CD14-positive monocyte (primary cell): ENCODE results near the gene RNF151. TPM values are rescaled to one million over a fixed set of nuclear protein-coding genes. Genes with fewer than 3 reads are reported as not detected.

ENCODE experiments used
- DNase-seq, 3 donors: peaks; one replicate each; pipeline ENCODE4 v3.0.0-alpha.2; 2011 to 2022
- H2AFZ ChIP-seq: 2 replicates; pipeline ENCODE4 v1.6.0; 2012; ENCODE audit warnings: mild to moderate bottlenecking, low read depth, low read length, inconsistent platforms; ENCODE audit not compliant: insufficient read depth, poor library complexity, severe bottlenecking
- H3K27ac ChIP-seq, 2 donors: 1 replicate in 1 of 2; 2 replicates in 1 of 2; pipeline ENCODE4 v1.5.1; 2012 to 2013; ENCODE audit warnings: low read length in 2 of 2, control low read depth in 1 of 2, inconsistent platforms in 1 of 2, low read depth in 1 of 2, mild to moderate bottlenecking in 1 of 2
- H3K27me3 ChIP-seq, 2 donors: one replicate each; pipeline versions ENCODE4 v1.6.0 to v1.6.1; 2011 to 2013; ENCODE audit warnings: low read length in 2 of 2; ENCODE audit not compliant: control insufficient read depth in 2 of 2, insufficient read depth in 2 of 2
- H3K36me3 ChIP-seq, 2 donors: replicated peaks in 1 of 2; 1 replicate in 1 of 2; 2 replicates in 1 of 2; pipeline versions ENCODE4 v1.5.1 to v1.6.1; 2012 to 2013; ENCODE audit warnings: low read length in 2 of 2, control low read depth in 1 of 2, inconsistent platforms in 1 of 2, mild to moderate bottlenecking in 1 of 2; ENCODE audit not compliant: insufficient read depth in 2 of 2, control insufficient read depth in 1 of 2
- H3K4me1 ChIP-seq, 2 donors: 1 replicate in 1 of 2; 2 replicates in 1 of 2; pipeline versions ENCODE4 v1.5.1 to v1.6.1; 2012 to 2013; ENCODE audit warnings: low read length in 2 of 2, control low read depth in 1 of 2, inconsistent platforms in 1 of 2, mild to moderate bottlenecking in 1 of 2, moderate library complexity in 1 of 2; ENCODE audit not compliant: insufficient read depth in 2 of 2, control insufficient read depth in 1 of 2
- H3K4me2 ChIP-seq: replicated peaks from 2 replicates; pipeline ENCODE3; 2012; ENCODE audit warnings: low read length, moderate library complexity, mild to moderate bottlenecking; ENCODE audit not compliant: poor library complexity, severe bottlenecking; ENCODE audit errors: extremely low read depth
- H3K4me3 ChIP-seq, 3 experiments: fragments of 200-600 bp in 1 of 3; sonication (generic) in 1 of 3; replicated peaks in 1 of 3; 1 replicate in 2 of 3; 2 replicates in 1 of 3; pipeline ENCODE4 v1.5.1; 2011 to 2013; ENCODE audit warnings: low read length in 3 of 3, mild to moderate bottlenecking in 3 of 3, control low read depth in 2 of 3, low read depth in 2 of 3, inconsistent platforms in 1 of 3, moderate library complexity in 1 of 3
- H3K79me2 ChIP-seq: 2 replicates; pipeline ENCODE4 v1.6.0; 2012; ENCODE audit warnings: mild to moderate bottlenecking, control low read depth, inconsistent platforms, low read length, moderate library complexity; ENCODE audit not compliant: insufficient read depth
- H3K9ac ChIP-seq: 2 replicates; pipeline ENCODE4 v1.6.0; 2017; ENCODE audit warnings: low read length, mild to moderate bottlenecking; ENCODE audit not compliant: insufficient read depth, poor library complexity, severe bottlenecking
- H3K9me3 ChIP-seq, 2 donors: replicated peaks in 1 of 2; 1 replicate in 1 of 2; 2 replicates in 1 of 2; pipeline versions ENCODE4 v1.5.1 to v1.6.1; 2012 to 2013; ENCODE audit warnings: low read length in 2 of 2, control low read depth in 1 of 2; ENCODE audit not compliant: control insufficient read depth in 1 of 2, insufficient read depth in 1 of 2
- H4K20me1 ChIP-seq: 2 replicates; pipeline ENCODE4 v1.6.0; 2012; ENCODE audit warnings: mild to moderate bottlenecking, low read length, control low read depth, moderate library complexity; ENCODE audit not compliant: insufficient read depth
- H3K27ac Mint-ChIP-seq, 7 donors: one replicate each; pipeline ENCODE4 v1.8.0; 2020; ENCODE audit warnings: mild to moderate bottlenecking in 7 of 7, mixed read lengths in 7 of 7, moderate library complexity in 6 of 7, inconsistent platforms in 2 of 7
- H3K27me3 Mint-ChIP-seq, 3 donors: one replicate each; pipeline ENCODE4 v1.8.0; 2021 to 2022; ENCODE audit warnings: low read depth in 3 of 3, mild to moderate bottlenecking in 3 of 3, mixed read lengths in 3 of 3, moderate library complexity in 3 of 3, inconsistent platforms in 1 of 3
- H3K36me3 Mint-ChIP-seq, 2 donors: one replicate each; pipeline ENCODE4 v1.8.0; 2020; ENCODE audit warnings: mixed read lengths in 2 of 2, inconsistent platforms in 1 of 2, mild to moderate bottlenecking in 1 of 2
- H3K4me1 Mint-ChIP-seq: one replicate; pipeline ENCODE4 v1.8.0; 2020; ENCODE audit warnings: mild to moderate bottlenecking, mixed read lengths
- H3K4me3 Mint-ChIP-seq, 2 donors: one replicate each; pipeline ENCODE4 v1.8.0; 2020; ENCODE audit warnings: mild to moderate bottlenecking in 2 of 2, mixed read lengths in 2 of 2, moderate library complexity in 1 of 2
- H3K9me3 Mint-ChIP-seq, 7 donors: one replicate each; pipeline ENCODE4 v1.8.0; 2020 to 2022; ENCODE audit warnings: mixed read lengths in 7 of 7, mild to moderate bottlenecking in 6 of 7, moderate library complexity in 6 of 7, inconsistent platforms in 2 of 7
- CTCF ChIP-seq: fragments of 200-600 bp; IDR thresholded peaks from one replicate; pipeline ENCODE4 v1.8.0; 2022; ENCODE audit warnings: antibody characterized with exemption, mild to moderate bottlenecking
- WGBS: methylation state at CpG from one replicate; pipeline ENCODE4 v1.1.5; 2013; ENCODE audit warnings: missing lambda C conversion rate; ENCODE audit not compliant: insufficient coverage; 5-methylcytosine and 5-hydroxymethylcytosine counted together
- intact Hi-C, 2 donors: fragments of 100-400 bp; cut with micrococcal nuclease; formaldehyde crosslinking; loops; one replicate each; pipeline versions ENCODE4 v1.15.0 to v1.15.1; 2023
- polyA plus RNA-seq, 3 donors: library from polyadenylated mRNA; depleted of rRNA in 1 of 3; unstranded in 2 of 3; stranded (reverse) in 1 of 3; fragments of 300-500 nt in 2 of 3; fragments of >200 nt in 1 of 3; fragmentation: Illumina TruSeq in 2 of 3; gene quantifications; 1 replicate in 2 of 3; 2 replicates in 1 of 3; pipeline ENCODE4 v1.2.3, GENCODE V29; 2012 to 2021

The RNF151 gene
- polyA plus RNA-seq, 3 donors = not detected

GRCh38 chr16:1940273-1941161, 26.1 kb upstream of the RNF151 start:
- Histone ChIP-seq H3K36me3 (peaks cover 36 to 48% of the 10 kb centered on the region in 2 donors), H3K79me2 (peaks cover 66% of the 10 kb centered on the region), H3K9ac (no peak overlapping the region), H4K20me1 (peaks cover 38% of the 10 kb centered on the region), H3K4me3 (peak overlapping the region in 1 of 3 experiments; percentile 99), H3K4me2 (peak overlapping the region; percentile 100), H3K9me3 (no peaks in the 10 kb centered on the region), H3K27ac (peak overlapping the region; percentile 83), H3K27me3 (no peaks in the 10 kb centered on the region), H3K4me1 (peaks cover 67 to 80% of the 10 kb centered on the region in 2 donors), H2AFZ (no peak overlapping the region)
- peak overlapping the region; percentile 31 to 91 for H3K4me3 Mint-ChIP-seq
- DNase-seq = no peak
- TF ChIP-seq CTCF = no peak
- H3K36me3 Mint-ChIP-seq = peaks cover 36 to 59% of the 10 kb centered on the region in 2 donors
- H3K27me3 Mint-ChIP-seq = peaks cover 0 to 1% (median 0%) of the 10 kb centered on the region in 3 donors
- 83% methylated on average over 21 of the region's 23 CpGs for WGBS
- H3K27ac Mint-ChIP-seq = peak overlapping the region in 6 of 7 donors; percentile 42 to 96 (median 80)
- H3K9me3 Mint-ChIP-seq = no peaks in the 10 kb centered on the region
- intact Hi-C loops = loop anchor here in 1 of 2 donors (10.0 kb wide), 1 partner anchor 214 kb away; the partner anchor contains the start of gene TRAF7
- peaks cover 65% of the 10 kb centered on the region for H3K4me1 Mint-ChIP-seq

GRCh38 chr16:1941162-1942046, 25.3 kb upstream of the RNF151 start:
- no peaks in the 10 kb centered on the region for H3K9me3 Mint-ChIP-seq
- Histone ChIP-seq H3K79me2 (peaks cover 66% of the 10 kb centered on the region), H3K36me3 (peaks cover 36 to 48% of the 10 kb centered on the region in 2 donors), H4K20me1 (peaks cover 38% of the 10 kb centered on the region), H3K27me3 (no peaks in the 10 kb centered on the region), H2AFZ (peak overlapping the region; percentile 63), H3K4me1 (peaks cover 67 to 75% of the 10 kb centered on the region in 2 donors), H3K9me3 (no peaks in the 10 kb centered on the region), H3K4me2 (peak overlapping the region; percentile 100), H3K27ac (peak overlapping the region; percentile 83), H3K4me3 (peak overlapping the region; percentile 86 to 99 (median 92)), H3K9ac (peak overlapping the region; percentile 82)
- no peak for DNase-seq
- peaks cover 0 to 3% (median 0%) of the 10 kb centered on the region in 3 donors for H3K27me3 Mint-ChIP-seq
- intact Hi-C loops = loop anchor here in 1 of 2 donors (2.0 to 10.0 kb wide), 3 partner anchors 51 to 213 kb away; partner anchors contain the start of genes NUBP2, SPSB3 and TRAF7
- peak overlapping the region; percentile 89 to 91 for H3K4me3 Mint-ChIP-seq
- H3K27ac Mint-ChIP-seq = peak overlapping the region; percentile 84 to 95 (median 91)
- H3K4me1 Mint-ChIP-seq = peaks cover 62% of the 10 kb centered on the region
- peaks cover 34 to 51% of the 10 kb centered on the region in 2 donors for H3K36me3 Mint-ChIP-seq
- 87% methylated on average over 24 of the region's 30 CpGs for WGBS
- no peak for TF ChIP-seq CTCF
